Colonic mucosa (tissue), 4 donors: ENCODE results near the gene MRC2. TPM values are rescaled to one million over a fixed set of nuclear protein-coding genes. Genes with fewer than 3 reads are reported as not detected.
A peak's percentile ranks its signal among the peaks of the same experiment; 100 is the strongest.

Experiments used
- DNase-seq: peaks from one replicate; pipeline ENCODE4 v3.0.0-alpha.2; 2020
- H3K27ac ChIP-seq: fragments of 200-600 bp; one replicate; pipeline ENCODE4 v1.8.0; 2021
- H3K27me3 ChIP-seq: fragments of 200-600 bp; one replicate; pipeline ENCODE4 v1.8.0; 2021
- H3K36me3 ChIP-seq: fragments of 200-600 bp; one replicate; pipeline ENCODE4 v1.8.0; 2021
- H3K4me1 ChIP-seq: fragments of 200-600 bp; one replicate; pipeline ENCODE4 v1.8.0; 2021; ENCODE audit warnings: mild to moderate bottlenecking
- H3K4me3 ChIP-seq: fragments of 200-600 bp; one replicate; pipeline ENCODE4 v1.8.0; 2021
- H3K9ac ChIP-seq, 2 donors: one replicate each; pipeline ENCODE4 v1.7.0; 2013; ENCODE audit warnings: control low read depth in 2 of 2, low read depth in 2 of 2, low read length in 2 of 2
- H3K9me3 ChIP-seq: fragments of 200-600 bp; one replicate; pipeline ENCODE4 v1.8.0; 2021
- intact Hi-C: fragments of 100-400 bp; cut with DNase I; formaldehyde crosslinking; loops from one replicate; pipeline ENCODE4 v1.14.1; 2022
- total RNA-seq, 2 donors: library from RNA; stranded (reverse); fragmentation: NEBNext Ultra II Directional in 1 of 2; extraction: Animal tissue kit (Norgen Biotek cat#: 25700) in 1 of 2; gene quantifications; one replicate each; pipeline ENCODE4 v1.2.1, GENCODE V29; 2021
- TF ChIP-seq, protein P1 (sequence below): fragments of 200-600 bp; IDR thresholded peaks from one replicate; pipeline ENCODE4 v1.8.0; 2022; ENCODE audit warnings: antibody characterized with exemption, mild to moderate bottlenecking
- donor health status: healthy.
- donor health status: DM: no; HTN: no; CAD: no.
- donor health status: DM: no; HTN: no; CAD: no.

MRC2 gene
- total RNA-seq, 2 donors from 2014 or later = 6.4 to 10.9 TPM

DNA sequence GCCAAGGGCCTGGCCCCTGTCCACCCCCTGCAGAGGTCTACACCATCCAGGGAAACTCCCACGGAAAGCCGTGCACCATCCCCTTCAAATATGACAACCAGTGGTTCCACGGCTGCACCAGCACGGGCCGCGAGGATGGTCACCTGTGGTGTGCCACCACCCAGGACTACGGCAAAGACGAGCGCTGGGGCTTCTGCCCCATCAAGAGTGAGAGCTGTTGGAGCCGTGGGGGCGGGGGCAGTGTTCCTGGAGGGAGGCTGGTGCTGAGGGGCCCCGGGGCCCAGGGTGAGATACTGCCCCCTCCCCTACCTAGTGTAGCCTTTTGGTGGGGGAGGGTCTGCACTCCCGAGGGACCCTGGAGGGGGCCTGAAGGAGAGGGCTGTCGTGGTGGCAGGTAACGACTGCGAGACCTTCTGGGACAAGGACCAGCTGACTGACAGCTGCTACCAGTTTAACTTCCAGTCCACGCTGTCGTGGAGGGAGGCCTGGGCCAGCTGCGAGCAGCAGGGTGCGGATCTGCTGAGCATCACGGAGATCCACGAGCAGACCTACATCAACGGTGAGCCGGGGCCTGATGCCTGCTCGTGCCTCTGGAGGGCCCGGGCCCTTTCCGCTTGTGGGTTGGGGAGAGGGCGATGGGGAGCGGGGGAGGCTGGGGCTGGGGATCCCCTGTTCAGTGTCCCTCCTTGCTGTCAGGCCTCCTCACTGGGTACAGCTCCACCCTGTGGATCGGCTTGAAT, 38.8 kb downstream of the MRC2 start:
- Histone ChIP-seq H3K4me3 (no peak overlapping the region), H3K9ac (no peak overlapping the region), H3K27me3 (no peaks in the 10 kb centered on the region), H3K4me1 (no peaks in the 10 kb centered on the region), H3K36me3 (no peaks in the 10 kb centered on the region), H3K27ac (no peak overlapping the region), H3K9me3 (no peaks in the 10 kb centered on the region)
- intact Hi-C loops = no loop called here
- TF ChIP-seq, protein P1, sequence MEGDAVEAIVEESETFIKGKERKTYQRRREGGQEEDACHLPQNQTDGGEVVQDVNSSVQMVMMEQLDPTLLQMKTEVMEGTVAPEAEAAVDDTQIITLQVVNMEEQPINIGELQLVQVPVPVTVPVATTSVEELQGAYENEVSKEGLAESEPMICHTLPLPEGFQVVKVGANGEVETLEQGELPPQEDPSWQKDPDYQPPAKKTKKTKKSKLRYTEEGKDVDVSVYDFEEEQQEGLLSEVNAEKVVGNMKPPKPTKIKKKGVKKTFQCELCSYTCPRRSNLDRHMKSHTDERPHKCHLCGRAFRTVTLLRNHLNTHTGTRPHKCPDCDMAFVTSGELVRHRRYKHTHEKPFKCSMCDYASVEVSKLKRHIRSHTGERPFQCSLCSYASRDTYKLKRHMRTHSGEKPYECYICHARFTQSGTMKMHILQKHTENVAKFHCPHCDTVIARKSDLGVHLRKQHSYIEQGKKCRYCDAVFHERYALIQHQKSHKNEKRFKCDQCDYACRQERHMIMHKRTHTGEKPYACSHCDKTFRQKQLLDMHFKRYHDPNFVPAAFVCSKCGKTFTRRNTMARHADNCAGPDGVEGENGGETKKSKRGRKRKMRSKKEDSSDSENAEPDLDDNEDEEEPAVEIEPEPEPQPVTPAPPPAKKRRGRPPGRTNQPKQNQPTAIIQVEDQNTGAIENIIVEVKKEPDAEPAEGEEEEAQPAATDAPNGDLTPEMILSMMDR = no peak
- no peak for DNase-seq

DNA sequence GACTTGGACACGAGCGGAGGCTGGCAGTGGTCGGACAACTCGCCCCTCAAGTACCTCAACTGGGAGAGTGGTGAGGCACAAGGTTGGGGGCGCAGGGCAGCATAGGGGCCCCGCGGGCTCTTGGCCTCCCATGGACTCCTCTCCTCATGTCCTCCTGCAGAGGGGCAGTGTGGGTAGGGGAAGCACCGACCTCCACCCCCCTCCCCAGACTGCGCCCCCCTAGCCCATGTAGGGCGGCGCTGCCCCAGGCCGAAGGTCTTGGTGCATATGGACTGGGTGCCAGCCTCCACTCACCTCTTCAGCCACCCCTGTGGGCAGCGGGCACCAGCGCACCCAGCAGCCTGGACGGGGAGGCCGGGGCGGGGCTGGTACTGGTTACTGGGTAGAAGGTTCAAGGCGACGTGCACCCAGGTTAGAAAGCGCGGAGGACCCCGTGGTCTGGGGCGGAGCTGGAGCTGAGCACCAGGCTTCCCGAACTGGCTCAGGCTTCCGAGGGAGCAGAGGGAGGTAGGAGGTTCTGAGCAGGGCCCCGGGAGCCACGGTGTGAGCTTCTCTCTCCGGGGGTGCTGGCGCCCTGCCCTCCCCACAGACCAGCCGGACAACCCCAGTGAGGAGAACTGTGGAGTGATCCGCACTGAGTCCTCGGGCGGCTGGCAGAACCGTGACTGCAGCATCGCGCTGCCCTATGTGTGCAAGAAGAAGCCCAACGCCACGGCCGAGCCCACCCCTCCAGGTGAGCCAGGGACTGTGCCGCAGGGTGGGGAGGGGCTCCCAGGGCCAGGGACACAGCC, 39.5 kb downstream of the MRC2 start:
- H3K4me3 ChIP-seq = no peak overlapping the region
- DNase-seq = no peak
- no peaks in the 10 kb centered on the region for H3K9me3 ChIP-seq
- no peaks in the 10 kb centered on the region for H3K36me3 ChIP-seq
- H3K27me3 ChIP-seq = no peaks in the 10 kb centered on the region
- H3K27ac ChIP-seq = no peak overlapping the region
- TF ChIP-seq, protein P1 = no peak
- intact Hi-C loops = no loop called here
- H3K4me1 ChIP-seq = peaks cover 1% of the 10 kb centered on the region
- H3K9ac ChIP-seq = no peak overlapping the region

DNA sequence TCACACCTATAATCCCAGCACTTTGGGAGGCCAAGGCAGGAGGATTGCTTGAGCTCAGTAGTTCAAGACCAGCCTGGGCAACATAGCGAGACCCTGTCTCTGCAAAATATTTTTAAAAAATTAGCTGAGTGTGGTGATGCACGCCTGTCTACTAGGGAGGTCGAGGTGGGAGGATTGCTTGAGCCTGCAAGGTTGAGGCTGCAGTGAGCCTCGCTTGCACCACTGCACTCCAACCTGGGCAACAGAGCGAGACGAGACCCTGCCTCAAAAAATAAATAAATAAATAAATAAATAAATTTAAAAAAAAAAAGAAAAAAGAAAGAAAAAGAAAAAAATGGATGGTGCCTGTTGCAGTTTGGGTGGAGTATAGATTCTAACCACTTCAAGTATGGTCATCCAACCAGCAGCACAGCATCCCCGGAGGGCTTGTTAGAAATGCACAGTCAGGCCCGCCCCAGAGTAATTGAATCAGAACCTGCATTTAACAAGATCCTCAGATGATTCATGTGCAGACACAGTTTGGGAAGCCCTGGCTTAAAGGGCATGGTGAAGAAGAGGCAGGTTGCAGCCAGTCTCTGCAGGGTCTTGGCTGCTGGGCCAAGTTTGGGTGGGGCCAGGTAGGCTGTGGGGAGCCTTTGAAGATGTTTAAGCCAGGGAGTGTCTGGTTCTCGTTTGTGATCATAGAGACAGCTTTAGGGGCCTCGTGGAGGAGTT, 40.8 kb downstream of the MRC2 start:
- no peak for DNase-seq
- intact Hi-C loops = no loop called here
- H3K4me3 ChIP-seq = no peak overlapping the region
- no peak overlapping the region for H3K9ac ChIP-seq
- no peak overlapping the region for H3K27ac ChIP-seq
- no peaks in the 10 kb centered on the region for H3K27me3 ChIP-seq
- TF ChIP-seq, protein P1 = no peak
- no peaks in the 10 kb centered on the region for H3K9me3 ChIP-seq
- peaks cover 3% of the 10 kb centered on the region for H3K4me1 ChIP-seq
- H3K36me3 ChIP-seq = no peaks in the 10 kb centered on the region

DNA sequence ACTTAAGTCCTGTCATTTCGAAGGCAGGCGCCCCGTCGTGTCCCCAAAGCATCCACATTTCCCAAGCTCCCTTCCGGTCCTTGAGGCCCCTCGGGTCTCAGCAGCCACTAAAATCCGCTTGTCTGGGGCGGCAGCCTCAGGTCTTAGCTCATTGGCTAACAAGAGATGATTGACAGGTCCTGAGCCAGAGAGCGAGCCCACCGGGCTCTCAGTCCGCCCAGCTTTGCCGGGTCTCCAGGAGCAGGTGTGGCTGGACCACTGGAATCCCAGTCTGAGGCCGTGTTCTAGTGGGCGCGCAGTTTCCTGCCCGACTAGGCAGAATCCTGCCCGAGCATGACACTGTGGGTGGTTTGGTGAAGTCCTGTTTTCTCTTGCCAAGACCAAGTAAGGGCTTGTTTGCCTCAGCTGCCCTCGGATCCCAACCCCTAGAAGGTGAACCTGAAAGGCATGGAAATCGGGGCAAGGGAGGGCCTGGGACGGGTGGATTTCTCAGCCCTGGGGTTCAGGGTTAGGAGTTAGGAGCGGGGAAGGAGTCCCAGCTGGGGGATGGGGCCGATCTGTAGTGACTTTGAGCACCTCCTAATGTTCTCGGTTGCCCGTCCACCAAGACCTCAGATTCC, 42.8 kb downstream of the MRC2 start:
- TF ChIP-seq, protein P1 = no peak
- Histone ChIP-seq H3K27ac (no peak overlapping the region), H3K9ac (no peak overlapping the region), H3K9me3 (no peaks in the 10 kb centered on the region), H3K4me3 (no peak overlapping the region), H3K4me1 (peaks cover 3% of the 10 kb centered on the region), H3K27me3 (no peaks in the 10 kb centered on the region), H3K36me3 (no peaks in the 10 kb centered on the region)
- no peak for DNase-seq
- intact Hi-C loops = loop anchor here (10.0 kb wide), 1 partner anchor 734 kb away; no protein-coding TSS in a partner anchor

DNA sequence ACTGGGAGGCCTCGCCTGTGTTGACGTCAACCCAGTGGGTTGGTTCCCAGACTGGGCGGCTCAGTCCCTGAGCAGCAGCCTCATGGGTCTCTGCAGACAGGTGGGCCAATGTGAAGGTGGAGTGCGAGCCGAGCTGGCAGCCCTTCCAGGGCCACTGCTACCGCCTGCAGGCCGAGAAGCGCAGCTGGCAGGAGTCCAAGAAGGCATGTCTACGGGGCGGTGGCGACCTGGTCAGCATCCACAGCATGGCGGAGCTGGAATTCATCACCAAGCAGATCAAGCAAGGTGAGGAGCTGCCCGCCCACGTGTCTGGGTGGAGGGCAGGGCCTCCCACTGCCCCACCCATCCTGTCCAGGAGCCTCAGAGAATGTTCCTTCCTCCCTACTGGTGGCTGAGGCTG, 44.1 kb downstream of the MRC2 start:
- intact Hi-C loops = loop anchor here (10.0 kb wide), 1 partner anchor 733 kb away; no protein-coding TSS in a partner anchor
- Histone ChIP-seq H3K9me3 (no peaks in the 10 kb centered on the region), H3K9ac (no peak overlapping the region), H3K4me3 (no peak overlapping the region), H3K36me3 (no peaks in the 10 kb centered on the region), H3K27ac (no peak overlapping the region), H3K27me3 (no peaks in the 10 kb centered on the region), H3K4me1 (peaks cover 3% of the 10 kb centered on the region)
- peak; percentile 42 for DNase-seq
- TF ChIP-seq, protein P1 = no peak
